GM23338 (cell line): Measurements from ENCODE around the gene ACSL3. TPM values are rescaled to one million over a fixed set of nuclear protein-coding genes. Genes with fewer than 3 reads are reported as not detected.

ENCODE experiments used
- ATAC-seq: fragments of 200-7000 bp; cut with Tn5 transposase; 3 replicates; pipeline ENCODE4 v1.9.1; 2020
- DNase-seq: peaks from one replicate; pipeline ENCODE4 v3.0.0-alpha.2; 2015; ENCODE audit warnings: low spot score
- H2AFZ ChIP-seq: fragments of 200-600 bp; sonication (generic); 2 replicates; pipeline ENCODE4 v1.8.0; 2016; ENCODE audit warnings: antibody characterized with exemption, mild to moderate bottlenecking, moderate library complexity
- H3F3A ChIP-seq: fragments of 200-600 bp; sonication (generic); replicated peaks from 2 replicates; pipeline ENCODE4 v1.8.0; 2017; ENCODE audit warnings: antibody characterized with exemption, mixed run types, low read depth
- H3K27ac ChIP-seq: fragments of 200-600 bp; sonication (generic); 2 replicates; pipeline ENCODE4 v1.6.1; 2016; ENCODE audit warnings: low read depth
- H3K27me3 ChIP-seq: fragments of 200-600 bp; sonication (generic); 2 replicates; pipeline ENCODE4 v1.8.0; 2016; ENCODE audit warnings: mild to moderate bottlenecking, mixed run types, moderate library complexity; ENCODE audit not compliant: insufficient read depth
- H3K36me3 ChIP-seq: fragments of 200-600 bp; sonication (generic); 2 replicates; pipeline ENCODE4 v1.8.0; 2016; ENCODE audit warnings: mild to moderate bottlenecking; ENCODE audit not compliant: insufficient read depth
- H3K4me1 ChIP-seq: fragments of 200-600 bp; sonication (generic); 2 replicates; pipeline ENCODE4 v1.8.0; 2016; ENCODE audit warnings: mild to moderate bottlenecking, moderate library complexity; ENCODE audit not compliant: insufficient read depth
- H3K4me2 ChIP-seq: fragments of 200-600 bp; sonication (generic); 2 replicates; pipeline ENCODE4 v1.7.1; 2017; ENCODE audit warnings: mixed run types
- H3K4me3 ChIP-seq: fragments of 200-600 bp; sonication (generic); 2 replicates; pipeline ENCODE4 v1.6.1; 2016; ENCODE audit warnings: mixed run types
- H3K79me2 ChIP-seq: fragments of 200-600 bp; sonication (generic); replicated peaks from 2 replicates; pipeline ENCODE4 v1.8.0; 2017; ENCODE audit warnings: mild to moderate bottlenecking; ENCODE audit not compliant: insufficient read depth
- H3K9me2 ChIP-seq: fragments of 200-600 bp; sonication (generic); 2 replicates; pipeline ENCODE4 v1.8.0; 2017; ENCODE audit not compliant: insufficient read depth
- H4K20me1 ChIP-seq: fragments of 200-600 bp; sonication (generic); replicated peaks from 2 replicates; pipeline ENCODE4 v1.8.0; 2017; ENCODE audit warnings: mild to moderate bottlenecking; ENCODE audit not compliant: insufficient read depth
- H3K27ac Mint-ChIP-seq: 2 replicates; pipeline ENCODE4 v1.8.0; 2020; ENCODE audit warnings: inconsistent platforms, mild to moderate bottlenecking, moderate library complexity, mixed read lengths
- H3K27me3 Mint-ChIP-seq: 3 replicates; pipeline ENCODE4 v1.8.0; 2022; ENCODE audit warnings: low read depth, mild to moderate bottlenecking, moderate library complexity, mixed read lengths, inconsistent platforms; ENCODE audit not compliant: insufficient read depth, poor library complexity
- H3K36me3 Mint-ChIP-seq: 3 replicates; pipeline ENCODE4 v1.8.0; 2021; ENCODE audit warnings: low read depth, mild to moderate bottlenecking, inconsistent platforms, moderate library complexity, mixed read lengths
- H3K4me1 Mint-ChIP-seq: 3 replicates; pipeline ENCODE4 v1.8.0; 2020; ENCODE audit warnings: mild to moderate bottlenecking, inconsistent platforms, mixed read lengths
- H3K4me3 Mint-ChIP-seq: 3 replicates; pipeline ENCODE4 v1.8.0; 2021; ENCODE audit warnings: moderate library complexity, mild to moderate bottlenecking, inconsistent platforms, mixed read lengths
- H3K9me3 Mint-ChIP-seq: 3 replicates; pipeline ENCODE4 v1.8.0; 2020; ENCODE audit warnings: moderate library complexity, mild to moderate bottlenecking, inconsistent platforms, mixed read lengths
- CREB1 ChIP-seq: fragments of 250-450 bp; sonication (Bioruptor Pico); IDR thresholded peaks from 2 replicates; pipeline ENCODE4 v1.5.0; 2020; ENCODE audit warnings: low read depth, mild to moderate bottlenecking, moderate library complexity
- CTCF ChIP-seq, 2 experiments: fragments of 200-600 bp in 1 of 2; sonication (generic) in 1 of 2; conservative IDR thresholded peaks; 2 replicates each; pipeline versions ENCODE4 v1.5.1 to v1.6.1; 2016 to 2017; ENCODE audit warnings: antibody characterized with exemption in 2 of 2, low read depth in 2 of 2, mild to moderate bottlenecking in 2 of 2, moderate library complexity in 1 of 2
- ETS1 ChIP-seq: IDR thresholded peaks from 2 replicates; pipeline ENCODE4 v1.6.1; 2016; ENCODE audit warnings: antibody characterized with exemption
- EZH2 ChIP-seq: fragments of 200-600 bp; sonication (generic); IDR thresholded peaks from one replicate; pipeline ENCODE4 v1.8.0; 2017; ENCODE audit warnings: antibody characterized with exemption, mild to moderate bottlenecking, low read depth; ENCODE audit not compliant: unreplicated experiment
- EZH2phosphoT487 ChIP-seq: fragments of 200-600 bp; sonication (generic); IDR thresholded peaks from one replicate; pipeline ENCODE4 v1.8.1; 2018; ENCODE audit warnings: antibody characterized with exemption; ENCODE audit not compliant: unreplicated experiment
- JUNB ChIP-seq: IDR thresholded peaks from one replicate; pipeline ENCODE4 v1.6.1; 2016; ENCODE audit warnings: antibody characterized with exemption; ENCODE audit not compliant: unreplicated experiment
- NANOG ChIP-seq: IDR thresholded peaks from 2 replicates; pipeline ENCODE4 v1.6.1; 2016; ENCODE audit warnings: antibody characterized with exemption, borderline replicate concordance
- POLR2AphosphoS5 ChIP-seq: IDR thresholded peaks from 2 replicates; pipeline ENCODE4 v1.6.1; 2016; ENCODE audit warnings: antibody characterized with exemption, low read depth
- STAT1 ChIP-seq: IDR thresholded peaks from one replicate; pipeline ENCODE4 v1.6.1; 2016; ENCODE audit warnings: antibody characterized with exemption; ENCODE audit not compliant: unreplicated experiment
- ZNF114 ChIP-seq: fragments of 250-450 bp; sonication (Bioruptor Pico); IDR thresholded peaks from 2 replicates; pipeline ENCODE4 v1.5.0; 2020; ENCODE audit warnings: mild to moderate bottlenecking, moderate library complexity
- ZNF331 ChIP-seq: fragments of 250-450 bp; sonication (Bioruptor Pico); IDR thresholded peaks from 2 replicates; pipeline ENCODE4 v1.5.0; 2020; ENCODE audit warnings: low read depth, mild to moderate bottlenecking, moderate library complexity
- polyA plus RNA-seq: library from polyadenylated mRNA; unstranded; fragments of >200 nt; fragmentation: Nextera tagmentation; extraction: Ambion mirVana; gene quantifications from 2 replicates; pipeline ENCODE4 v1.2.1, GENCODE V29; 2016
- total RNA-seq: library from RNA; depleted of rRNA; stranded (reverse); fragments of >200 nt; shearing (Covaris generic); gene quantifications from 2 replicates; pipeline ENCODE4 v1.2.3, GENCODE V29; 2014
- TF ChIP-seq, protein P1 (sequence below): fragments of 250-450 bp; sonication (Bioruptor Pico); IDR thresholded peaks from 2 replicates; pipeline ENCODE4 v1.5.0; 2020; ENCODE audit warnings: mild to moderate bottlenecking, moderate library complexity
- TF ChIP-seq, protein P2 (sequence below): IDR thresholded peaks from one replicate; pipeline ENCODE4 v1.6.1; 2018; ENCODE audit warnings: antibody characterized with exemption; ENCODE audit not compliant: unreplicated experiment

Gene ACSL3
- total and polyA plus RNA-seq, 2 experiments from 2014 or later: 55.3 to 130 TPM

DNA sequence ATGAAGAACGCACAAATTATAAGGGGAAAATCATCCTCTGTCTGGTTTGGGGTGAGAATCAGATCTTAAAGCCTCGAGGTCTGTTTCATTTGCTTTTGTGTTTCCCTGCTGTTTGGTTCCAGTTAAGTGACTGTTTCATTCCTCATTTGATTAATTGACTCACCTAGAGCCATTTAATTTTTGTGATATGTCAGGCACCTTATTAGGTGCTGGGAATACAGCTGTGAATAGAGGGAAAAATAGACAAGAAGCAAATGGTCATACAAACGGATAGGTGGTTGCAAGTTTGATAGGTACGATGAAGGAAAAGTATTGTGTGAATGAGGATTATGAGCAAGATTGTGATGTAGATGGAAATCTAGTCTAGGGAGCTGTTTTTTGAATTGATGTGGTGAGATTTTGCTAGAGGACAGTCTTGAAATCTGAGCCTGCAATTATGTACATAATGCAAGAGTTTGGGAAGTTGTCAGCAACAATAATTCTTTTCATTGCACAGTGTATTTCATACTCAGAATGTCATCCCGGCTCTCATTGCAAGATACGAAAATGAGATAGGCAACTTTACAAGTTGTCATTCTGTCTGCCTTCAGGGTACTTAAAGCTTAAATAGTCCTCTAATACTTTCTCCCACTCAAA, 2.2 kb downstream of the ACSL3 start:
- Mint-ChIP-seq H3K4me3 (no peak overlapping the region), H3K27ac (no peak overlapping the region), H3K9me3 (peaks cover 3% of the 10 kb centered on the region; the same call in 1 of the 3 replicates), H3K36me3 (no peaks in the 10 kb centered on the region), H3K4me1 (peaks cover 11% of the 10 kb centered on the region), H3K27me3 (peaks cover 2% of the 10 kb centered on the region)
- Histone ChIP-seq H3K79me2 (peaks cover 69% of the 10 kb centered on the region), H3K27me3 (no peaks in the 10 kb centered on the region), H4K20me1 (peaks cover 50% of the 10 kb centered on the region), H3K27ac (peak overlapping the region; percentile 35; the same call in 1 of the 2 replicates), H3K4me2 (peak overlapping the region; percentile 91), H3K36me3 (no peaks in the 10 kb centered on the region), H3F3A (no peaks in the 10 kb centered on the region), H3K9me2 (0 out of 2 replicates have a peak, but pooled peaks cover 5% of the 10 kb centered on the region), H3K4me3 (peak overlapping the region; percentile 85), H3K4me1 (peaks cover 67% of the 10 kb centered on the region), H2AFZ (no peak overlapping the region)
- no peak for TF ChIP-seq EZH2
- TF ChIP-seq STAT1: no peak
- TF ChIP-seq, protein P1, sequence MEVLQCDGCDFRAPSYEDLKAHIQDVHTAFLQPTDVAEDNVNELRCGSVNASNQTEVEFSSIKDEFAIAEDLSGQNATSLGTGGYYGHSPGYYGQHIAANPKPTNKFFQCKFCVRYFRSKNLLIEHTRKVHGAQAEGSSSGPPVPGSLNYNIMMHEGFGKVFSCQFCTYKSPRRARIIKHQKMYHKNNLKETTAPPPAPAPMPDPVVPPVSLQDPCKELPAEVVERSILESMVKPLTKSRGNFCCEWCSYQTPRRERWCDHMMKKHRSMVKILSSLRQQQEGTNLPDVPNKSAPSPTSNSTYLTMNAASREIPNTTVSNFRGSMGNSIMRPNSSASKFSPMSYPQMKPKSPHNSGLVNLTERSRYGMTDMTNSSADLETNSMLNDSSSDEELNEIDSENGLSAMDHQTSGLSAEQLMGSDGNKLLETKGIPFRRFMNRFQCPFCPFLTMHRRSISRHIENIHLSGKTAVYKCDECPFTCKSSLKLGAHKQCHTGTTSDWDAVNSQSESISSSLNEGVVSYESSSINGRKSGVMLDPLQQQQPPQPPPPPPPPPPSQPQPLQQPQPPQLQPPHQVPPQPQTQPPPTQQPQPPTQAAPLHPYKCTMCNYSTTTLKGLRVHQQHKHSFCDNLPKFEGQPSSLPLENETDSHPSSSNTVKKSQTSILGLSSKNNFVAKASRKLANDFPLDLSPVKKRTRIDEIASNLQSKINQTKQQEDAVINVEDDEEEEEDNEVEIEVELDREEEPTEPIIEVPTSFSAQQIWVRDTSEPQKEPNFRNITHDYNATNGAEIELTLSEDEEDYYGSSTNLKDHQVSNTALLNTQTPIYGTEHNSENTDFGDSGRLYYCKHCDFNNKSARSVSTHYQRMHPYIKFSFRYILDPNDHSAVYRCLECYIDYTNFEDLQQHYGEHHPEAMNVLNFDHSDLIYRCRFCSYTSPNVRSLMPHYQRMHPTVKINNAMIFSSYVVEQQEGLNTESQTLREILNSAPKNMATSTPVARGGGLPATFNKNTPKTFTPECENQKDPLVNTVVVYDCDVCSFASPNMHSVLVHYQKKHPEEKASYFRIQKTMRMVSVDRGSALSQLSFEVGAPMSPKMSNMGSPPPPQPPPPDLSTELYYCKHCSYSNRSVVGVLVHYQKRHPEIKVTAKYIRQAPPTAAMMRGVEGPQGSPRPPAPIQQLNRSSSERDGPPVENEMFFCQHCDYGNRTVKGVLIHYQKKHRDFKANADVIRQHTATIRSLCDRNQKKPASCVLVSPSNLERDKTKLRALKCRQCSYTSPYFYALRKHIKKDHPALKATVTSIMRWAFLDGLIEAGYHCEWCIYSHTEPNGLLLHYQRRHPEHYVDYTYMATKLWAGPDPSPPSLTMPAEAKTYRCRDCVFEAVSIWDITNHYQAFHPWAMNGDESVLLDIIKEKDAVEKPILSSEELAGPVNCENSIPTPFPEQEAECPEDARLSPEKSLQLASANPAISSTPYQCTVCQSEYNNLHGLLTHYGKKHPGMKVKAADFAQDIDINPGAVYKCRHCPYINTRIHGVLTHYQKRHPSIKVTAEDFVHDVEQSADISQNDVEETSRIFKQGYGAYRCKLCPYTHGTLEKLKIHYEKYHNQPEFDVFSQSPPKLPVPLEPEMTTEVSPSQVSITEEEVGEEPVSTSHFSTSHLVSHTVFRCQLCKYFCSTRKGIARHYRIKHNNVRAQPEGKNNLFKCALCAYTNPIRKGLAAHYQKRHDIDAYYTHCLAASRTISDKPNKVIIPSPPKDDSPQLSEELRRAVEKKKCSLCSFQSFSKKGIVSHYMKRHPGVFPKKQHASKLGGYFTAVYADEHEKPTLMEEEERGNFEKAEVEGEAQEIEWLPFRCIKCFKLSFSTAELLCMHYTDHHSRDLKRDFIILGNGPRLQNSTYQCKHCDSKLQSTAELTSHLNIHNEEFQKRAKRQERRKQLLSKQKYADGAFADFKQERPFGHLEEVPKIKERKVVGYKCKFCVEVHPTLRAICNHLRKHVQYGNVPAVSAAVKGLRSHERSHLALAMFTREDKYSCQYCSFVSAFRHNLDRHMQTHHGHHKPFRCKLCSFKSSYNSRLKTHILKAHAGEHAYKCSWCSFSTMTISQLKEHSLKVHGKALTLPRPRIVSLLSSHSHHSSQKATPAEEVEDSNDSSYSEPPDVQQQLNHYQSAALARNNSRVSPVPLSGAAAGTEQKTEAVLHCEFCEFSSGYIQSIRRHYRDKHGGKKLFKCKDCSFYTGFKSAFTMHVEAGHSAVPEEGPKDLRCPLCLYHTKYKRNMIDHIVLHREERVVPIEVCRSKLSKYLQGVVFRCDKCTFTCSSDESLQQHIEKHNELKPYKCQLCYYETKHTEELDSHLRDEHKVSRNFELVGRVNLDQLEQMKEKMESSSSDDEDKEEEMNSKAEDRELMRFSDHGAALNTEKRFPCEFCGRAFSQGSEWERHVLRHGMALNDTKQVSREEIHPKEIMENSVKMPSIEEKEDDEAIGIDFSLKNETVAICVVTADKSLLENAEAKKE (CRISPR knock-in tag): no peak
- no peak for TF ChIP-seq ZNF114
- no peak for TF ChIP-seq JUNB
- TF ChIP-seq POLR2AphosphoS5: no peak
- TF ChIP-seq, protein P2, sequence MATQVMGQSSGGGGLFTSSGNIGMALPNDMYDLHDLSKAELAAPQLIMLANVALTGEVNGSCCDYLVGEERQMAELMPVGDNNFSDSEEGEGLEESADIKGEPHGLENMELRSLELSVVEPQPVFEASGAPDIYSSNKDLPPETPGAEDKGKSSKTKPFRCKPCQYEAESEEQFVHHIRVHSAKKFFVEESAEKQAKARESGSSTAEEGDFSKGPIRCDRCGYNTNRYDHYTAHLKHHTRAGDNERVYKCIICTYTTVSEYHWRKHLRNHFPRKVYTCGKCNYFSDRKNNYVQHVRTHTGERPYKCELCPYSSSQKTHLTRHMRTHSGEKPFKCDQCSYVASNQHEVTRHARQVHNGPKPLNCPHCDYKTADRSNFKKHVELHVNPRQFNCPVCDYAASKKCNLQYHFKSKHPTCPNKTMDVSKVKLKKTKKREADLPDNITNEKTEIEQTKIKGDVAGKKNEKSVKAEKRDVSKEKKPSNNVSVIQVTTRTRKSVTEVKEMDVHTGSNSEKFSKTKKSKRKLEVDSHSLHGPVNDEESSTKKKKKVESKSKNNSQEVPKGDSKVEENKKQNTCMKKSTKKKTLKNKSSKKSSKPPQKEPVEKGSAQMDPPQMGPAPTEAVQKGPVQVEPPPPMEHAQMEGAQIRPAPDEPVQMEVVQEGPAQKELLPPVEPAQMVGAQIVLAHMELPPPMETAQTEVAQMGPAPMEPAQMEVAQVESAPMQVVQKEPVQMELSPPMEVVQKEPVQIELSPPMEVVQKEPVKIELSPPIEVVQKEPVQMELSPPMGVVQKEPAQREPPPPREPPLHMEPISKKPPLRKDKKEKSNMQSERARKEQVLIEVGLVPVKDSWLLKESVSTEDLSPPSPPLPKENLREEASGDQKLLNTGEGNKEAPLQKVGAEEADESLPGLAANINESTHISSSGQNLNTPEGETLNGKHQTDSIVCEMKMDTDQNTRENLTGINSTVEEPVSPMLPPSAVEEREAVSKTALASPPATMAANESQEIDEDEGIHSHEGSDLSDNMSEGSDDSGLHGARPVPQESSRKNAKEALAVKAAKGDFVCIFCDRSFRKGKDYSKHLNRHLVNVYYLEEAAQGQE: no peak
- no peak for TF ChIP-seq ETS1
- no peak for TF ChIP-seq EZH2phosphoT487
- TF ChIP-seq CTCF (conservative IDR thresholded peaks at IDR 0.05; ENCODE audit: low read depth in 2 of 2): no peak
- TF ChIP-seq ZNF331 (CRISPR knock-in tag): no peak
- TF ChIP-seq CREB1 (CRISPR knock-in tag): no peak
- TF ChIP-seq NANOG: no peak
- no peak for ATAC-seq
- no peak for DNase-seq
